Jurkat, Clone E6-1 (cell line): ENCODE data around the gene FDXACB1.

ENCODE experiments used
- DNase-seq: peaks from one replicate; pipeline ENCODE4 v3.0.0-alpha.2; 2011; ENCODE audit warnings: low read depth, low spot score
- H3K4me3 ChIP-seq: 2 replicates; pipeline ENCODE4 v1.5.1; 2011; ENCODE audit warnings: mild to moderate bottlenecking, low read length, control low read depth, moderate library complexity

Gene FDXACB1

DNA sequence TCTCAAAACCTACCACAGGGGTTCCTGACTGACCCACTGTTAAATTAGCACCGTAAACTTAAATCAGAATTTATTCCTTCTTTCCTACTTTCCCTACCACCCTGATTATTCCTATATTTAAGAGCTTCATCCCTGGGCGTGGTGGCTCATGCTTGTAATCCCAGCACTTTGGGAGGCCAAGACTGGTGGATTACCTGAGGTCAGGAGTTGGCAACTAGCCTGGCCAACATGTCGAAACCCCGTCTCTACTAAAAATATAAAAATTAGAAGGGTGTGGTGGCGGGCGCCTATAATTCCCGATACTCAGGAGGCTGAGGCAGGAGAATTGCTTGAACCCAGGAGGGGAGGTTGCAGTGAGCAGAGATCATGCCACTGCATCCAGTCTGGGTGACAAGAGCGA, 27.9 kb downstream of the FDXACB1 start:
- no peak for DNase-seq
- H3K4me3 ChIP-seq, result no peak overlapping the region

- no peak overlapping the region for H3K4me3 ChIP-seq
- DNase-seq, result no peak
These were observed 29.3 kb downstream of the FDXACB1 start for GRCh38 chr11:111849631-111850030.

DNA sequence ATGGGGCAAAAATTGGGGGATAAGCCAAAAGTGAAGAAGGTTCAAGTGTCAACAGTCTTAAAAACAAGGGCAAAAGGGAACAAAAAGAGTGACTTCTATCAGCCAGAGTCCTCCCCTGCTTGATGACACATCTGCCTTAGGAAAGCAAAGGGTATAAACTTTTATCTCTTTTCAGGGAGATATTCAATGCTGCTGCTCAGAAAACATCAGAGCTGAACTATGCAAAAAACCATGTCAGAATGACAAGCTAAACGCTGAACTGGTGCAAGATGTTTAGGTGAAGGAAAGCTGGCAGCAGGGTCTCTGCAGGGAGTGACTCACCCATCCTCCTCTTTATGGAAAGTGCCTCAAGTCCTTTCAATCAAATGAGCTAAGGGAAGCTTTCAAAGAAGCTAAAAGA, 32.3 kb downstream of the FDXACB1 start:
- no peak overlapping the region for H3K4me3 ChIP-seq
- DNase-seq, result no peak

GRCh38 chr11:111846063-111846462, 32.9 kb downstream of the FDXACB1 start:
- no peak for DNase-seq
- no peak overlapping the region for H3K4me3 ChIP-seq

DNA sequence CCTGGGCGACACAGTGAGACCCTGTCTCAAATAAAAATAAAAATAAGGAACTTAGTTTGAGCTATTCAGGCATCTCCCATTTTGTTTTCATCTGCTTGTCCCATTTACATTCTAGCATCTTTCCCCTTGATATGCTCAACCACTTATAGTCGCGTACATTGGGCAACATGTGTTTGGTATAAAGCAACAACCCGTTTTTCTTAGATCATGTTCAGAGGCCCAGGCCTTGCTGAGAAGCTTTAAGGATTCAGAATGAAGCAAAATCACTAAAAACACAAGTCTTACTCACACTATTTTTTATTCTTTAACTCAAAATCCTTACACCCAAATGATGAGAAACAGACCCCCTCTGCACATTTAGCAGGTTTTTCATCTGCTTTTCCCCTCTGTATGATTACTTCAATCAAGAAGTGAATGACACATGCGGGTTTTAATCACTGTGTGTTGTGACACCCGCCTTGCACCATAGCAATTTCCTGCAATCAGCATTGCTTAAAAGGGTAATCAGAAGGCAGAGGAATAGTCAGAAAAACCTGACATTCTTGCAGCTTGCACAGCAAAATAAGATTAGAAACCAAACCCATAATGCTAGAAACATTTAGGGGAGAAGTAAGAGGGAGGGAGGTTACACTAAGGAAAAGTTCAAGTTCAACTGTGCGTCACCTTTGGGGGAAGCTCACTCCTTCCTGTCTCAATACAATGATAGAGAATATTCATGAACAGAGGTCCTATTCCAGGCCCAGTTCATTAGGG, 33.5 kb downstream of the FDXACB1 start:
- no peak for DNase-seq
- no peak overlapping the region for H3K4me3 ChIP-seq

GRCh38 chr11:111843661-111844060, 35.3 kb downstream of the FDXACB1 start:
- H3K4me3 ChIP-seq, result no peak overlapping the region
- no peak for DNase-seq

DNA sequence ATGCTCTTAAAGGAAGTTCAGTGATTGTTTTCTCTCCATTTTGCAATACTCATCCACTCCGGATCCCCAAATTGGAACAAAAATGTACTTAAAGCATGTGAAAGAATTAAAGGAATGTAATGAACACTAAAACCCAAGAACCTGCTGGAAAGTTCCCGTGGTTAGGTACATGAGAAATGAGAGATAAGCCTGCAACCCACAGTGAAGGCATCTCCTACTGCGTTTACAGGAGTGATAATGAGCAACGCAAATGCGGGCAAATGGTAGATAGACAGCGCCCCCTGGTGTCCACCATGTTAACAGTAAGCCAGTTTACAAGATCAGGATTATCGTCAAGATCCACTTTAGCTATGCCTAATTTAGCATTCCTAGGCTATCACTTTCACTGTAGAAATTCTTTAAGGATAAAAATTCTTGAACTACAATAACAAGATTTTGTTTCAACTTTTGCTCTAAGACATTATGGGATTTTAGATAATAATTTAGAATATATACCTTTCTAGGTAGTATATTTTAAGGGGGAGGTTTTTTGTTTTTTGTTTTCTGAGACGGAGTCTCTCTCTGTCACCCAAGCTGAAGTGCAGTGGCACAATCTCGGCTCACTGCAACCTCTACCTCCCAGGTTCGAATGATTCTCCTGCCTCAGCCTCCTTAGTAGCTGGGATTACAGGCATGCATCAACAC, 37.5 kb downstream of the FDXACB1 start:
- DNase-seq, result peak; percentile 75
- H3K4me3 ChIP-seq, result no peak overlapping the region

GRCh38 chr11:111840143-111840542, 38.8 kb downstream of the FDXACB1 start:
- DNase-seq, result no peak
- H3K4me3 ChIP-seq, result no peak overlapping the region

DNA sequence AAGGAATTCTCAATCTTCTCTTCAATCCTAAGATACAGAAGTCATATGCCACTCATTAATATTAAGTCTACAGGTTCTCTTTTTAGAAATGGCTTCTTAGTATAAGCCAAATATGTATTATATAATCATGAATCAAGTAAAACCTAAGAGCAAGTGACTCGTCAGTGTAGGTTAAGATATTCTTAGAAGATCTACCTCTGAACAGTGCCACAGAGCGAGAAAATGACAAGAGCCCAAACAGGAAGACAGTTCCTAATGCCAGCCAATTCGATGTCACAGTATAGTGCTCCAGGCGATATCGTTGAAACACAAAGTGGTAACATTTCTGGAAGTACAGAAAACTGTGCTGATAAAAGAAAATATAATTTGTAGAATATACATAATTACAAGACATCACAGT, 40.9 kb downstream of the FDXACB1 start:
- H3K4me3 ChIP-seq, result no peak overlapping the region
- DNase-seq, result no peak

DNA sequence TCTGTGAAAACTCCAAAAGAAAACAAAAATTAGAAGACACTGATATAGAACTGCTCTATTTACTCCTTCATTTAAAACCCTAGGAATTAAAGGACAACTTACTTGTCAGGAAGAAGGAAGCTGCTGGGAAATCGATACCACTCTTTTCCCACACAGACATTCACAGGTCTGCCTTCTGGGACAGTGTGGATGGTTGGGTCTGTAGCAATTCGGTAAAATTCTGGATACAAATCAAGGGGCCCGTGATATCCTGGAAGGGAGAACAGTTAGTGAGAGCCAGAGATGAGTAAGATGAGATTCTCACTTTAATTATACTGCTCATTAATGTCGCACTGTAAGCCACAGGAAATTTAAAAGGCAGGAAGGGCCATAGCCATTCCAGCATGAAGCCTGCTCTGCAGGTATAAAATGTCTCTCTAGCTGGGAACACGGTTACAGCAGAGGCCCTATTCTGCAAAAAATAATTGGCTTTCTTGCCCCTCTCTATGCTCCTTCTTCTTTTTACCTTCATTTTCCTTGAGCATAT, 41.5 kb downstream of the FDXACB1 start:
- DNase-seq, result no peak
- no peak overlapping the region for H3K4me3 ChIP-seq

GRCh38 chr11:111836721-111837120, 42.2 kb downstream of the FDXACB1 start:
- H3K4me3 ChIP-seq, result no peak overlapping the region
- no peak for DNase-seq

- H3K4me3 ChIP-seq, result no peak overlapping the region
- DNase-seq, result no peak
These were observed 42.8 kb downstream of the FDXACB1 start for GRCh38 chr11:111836162-111836561.

DNA sequence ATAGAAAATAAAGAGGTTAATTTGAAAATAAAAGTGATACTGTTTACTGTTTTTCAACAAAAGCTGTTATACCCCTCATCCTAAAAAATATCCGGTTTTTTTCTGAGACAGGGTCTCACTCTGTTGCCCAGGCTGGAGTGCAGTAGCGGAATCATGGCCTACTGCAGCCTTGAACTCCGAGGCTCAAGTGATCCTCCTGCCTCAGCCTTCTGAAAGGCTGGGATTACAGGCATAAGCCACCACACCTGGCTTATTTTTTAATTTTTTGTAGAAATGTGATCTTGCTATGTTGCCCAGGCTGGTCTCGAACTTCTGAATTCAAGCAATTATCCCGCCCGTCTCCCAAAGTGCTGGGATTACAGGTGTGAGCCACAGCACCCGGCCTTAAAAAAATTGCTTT, 43.3 kb downstream of the FDXACB1 start:
- DNase-seq, result no peak
- H3K4me3 ChIP-seq, result no peak overlapping the region

DNA sequence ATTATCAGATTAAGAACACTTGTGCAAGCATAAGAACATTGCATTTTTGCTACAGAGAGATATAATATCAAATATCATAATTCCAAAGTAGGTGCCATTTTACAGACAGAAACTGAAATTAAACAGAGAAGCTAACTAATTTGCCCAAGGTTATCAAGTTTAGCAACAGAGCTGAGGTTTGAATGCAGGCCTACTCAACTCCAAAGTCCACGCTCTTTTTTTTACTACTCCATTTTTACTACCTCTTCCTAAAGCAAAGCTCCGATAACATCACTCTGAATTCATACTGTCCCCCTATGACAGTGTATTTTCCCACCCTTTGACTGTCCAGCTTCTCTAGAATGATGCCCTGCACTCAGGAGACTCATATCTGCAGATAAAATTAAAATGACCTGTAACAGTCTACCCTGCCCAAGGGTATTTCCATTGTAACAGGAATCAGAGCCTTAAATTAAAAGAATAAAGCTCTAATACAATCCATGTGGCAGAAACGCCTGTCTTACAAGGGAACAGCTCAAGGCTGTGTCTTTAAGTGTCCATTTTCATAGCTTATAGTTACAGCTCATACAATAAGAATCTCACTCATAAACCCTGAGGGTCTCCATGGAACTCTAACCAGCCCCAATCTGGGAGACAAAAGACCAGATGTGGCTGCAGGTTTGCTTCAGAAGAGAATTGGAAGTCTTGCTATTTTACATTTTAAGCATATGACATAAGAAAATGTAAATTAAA, 44.4 kb downstream of the FDXACB1 start:
- no peak for DNase-seq
- no peak overlapping the region for H3K4me3 ChIP-seq

- DNase-seq, result no peak
- H3K4me3 ChIP-seq, result no peak overlapping the region
These were observed 45.4 kb downstream of the FDXACB1 start for GRCh38 chr11:111833524-111833923.

GRCh38 chr11:111829185-111829968, 49.6 kb downstream of the FDXACB1 start:
- DNase-seq, result no peak
- H3K4me3 ChIP-seq, result no peak overlapping the region

GRCh38 chr11:111826322-111826950, 52.5 kb downstream of the FDXACB1 start:
- DNase-seq, result no peak

More at GRCh38 chr11:111826322-111826950, 52.5 kb downstream of the FDXACB1 start:
- no peak overlapping the region for H3K4me3 ChIP-seq
